NB4 (cell line): Measurements from ENCODE around the gene UBXN1.
A peak's percentile ranks its signal among the peaks of the same experiment; 100 is the strongest.
"Not testable (repeated sequence)": the region's sequence is repeated elsewhere in the genome, so short reads cannot be mapped to it uniquely, and the experiment has no call there.

Source experiments
- DNase-seq: peaks from one replicate; pipeline ENCODE4 v3.0.0; 2010; ENCODE audit warnings: low read depth
- H3K4me3 ChIP-seq: one replicate; pipeline ENCODE4 v1.5.1; 2011; ENCODE audit warnings: mild to moderate bottlenecking, low read depth, low read length, moderate library complexity
- MYC ChIP-seq: IDR thresholded peaks from 2 replicates; pipeline ENCODE4 v1.6.1; 2011; ENCODE audit warnings: low read depth, low read length
- POLR2A ChIP-seq: IDR thresholded peaks from 2 replicates; pipeline ENCODE4 v1.6.1; 2011; ENCODE audit warnings: mild to moderate bottlenecking; ENCODE audit not compliant: insufficient read length; ENCODE audit errors: extremely low read depth
- TF ChIP-seq, protein P1 (sequence below): IDR thresholded peaks from 2 replicates; pipeline ENCODE4 v1.6.1; 2011; ENCODE audit warnings: low read depth, low read length
- TF ChIP-seq, protein P2 (sequence below): IDR thresholded peaks from one replicate; pipeline ENCODE4 v1.5.1; 2012; ENCODE audit warnings: low read depth, low read length

The UBXN1 gene

DNA sequence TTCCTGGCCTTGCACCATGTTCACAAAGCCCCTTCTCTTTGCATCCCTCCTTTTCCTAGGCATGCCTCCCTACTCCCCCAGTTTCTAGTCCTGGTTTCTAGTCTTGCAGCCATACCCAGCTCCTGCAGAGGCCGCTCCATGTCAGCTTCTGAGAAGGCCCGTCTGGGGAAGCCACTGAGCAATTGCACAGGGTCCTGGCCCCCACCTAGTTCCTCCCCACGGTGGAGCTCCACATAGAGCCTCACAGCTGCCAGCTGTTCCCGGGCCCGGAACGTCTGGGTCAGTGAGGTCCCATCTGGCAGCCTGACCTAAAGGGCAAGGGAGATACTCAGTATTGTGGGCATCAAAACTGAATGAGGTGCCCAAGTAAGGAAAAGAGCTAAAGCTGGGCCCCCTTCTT is 2.2 kb downstream of the UBXN1 start:
- H3K4me3 ChIP-seq = no peak overlapping the region
- TF ChIP-seq, protein P1, sequence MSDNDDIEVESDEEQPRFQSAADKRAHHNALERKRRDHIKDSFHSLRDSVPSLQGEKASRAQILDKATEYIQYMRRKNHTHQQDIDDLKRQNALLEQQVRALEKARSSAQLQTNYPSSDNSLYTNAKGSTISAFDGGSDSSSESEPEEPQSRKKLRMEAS = no peak
- TF ChIP-seq, protein P2, sequence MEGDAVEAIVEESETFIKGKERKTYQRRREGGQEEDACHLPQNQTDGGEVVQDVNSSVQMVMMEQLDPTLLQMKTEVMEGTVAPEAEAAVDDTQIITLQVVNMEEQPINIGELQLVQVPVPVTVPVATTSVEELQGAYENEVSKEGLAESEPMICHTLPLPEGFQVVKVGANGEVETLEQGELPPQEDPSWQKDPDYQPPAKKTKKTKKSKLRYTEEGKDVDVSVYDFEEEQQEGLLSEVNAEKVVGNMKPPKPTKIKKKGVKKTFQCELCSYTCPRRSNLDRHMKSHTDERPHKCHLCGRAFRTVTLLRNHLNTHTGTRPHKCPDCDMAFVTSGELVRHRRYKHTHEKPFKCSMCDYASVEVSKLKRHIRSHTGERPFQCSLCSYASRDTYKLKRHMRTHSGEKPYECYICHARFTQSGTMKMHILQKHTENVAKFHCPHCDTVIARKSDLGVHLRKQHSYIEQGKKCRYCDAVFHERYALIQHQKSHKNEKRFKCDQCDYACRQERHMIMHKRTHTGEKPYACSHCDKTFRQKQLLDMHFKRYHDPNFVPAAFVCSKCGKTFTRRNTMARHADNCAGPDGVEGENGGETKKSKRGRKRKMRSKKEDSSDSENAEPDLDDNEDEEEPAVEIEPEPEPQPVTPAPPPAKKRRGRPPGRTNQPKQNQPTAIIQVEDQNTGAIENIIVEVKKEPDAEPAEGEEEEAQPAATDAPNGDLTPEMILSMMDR = no peak
- TF ChIP-seq POLR2A = no peak
- no peak for TF ChIP-seq MYC
- no peak for DNase-seq

DNA sequence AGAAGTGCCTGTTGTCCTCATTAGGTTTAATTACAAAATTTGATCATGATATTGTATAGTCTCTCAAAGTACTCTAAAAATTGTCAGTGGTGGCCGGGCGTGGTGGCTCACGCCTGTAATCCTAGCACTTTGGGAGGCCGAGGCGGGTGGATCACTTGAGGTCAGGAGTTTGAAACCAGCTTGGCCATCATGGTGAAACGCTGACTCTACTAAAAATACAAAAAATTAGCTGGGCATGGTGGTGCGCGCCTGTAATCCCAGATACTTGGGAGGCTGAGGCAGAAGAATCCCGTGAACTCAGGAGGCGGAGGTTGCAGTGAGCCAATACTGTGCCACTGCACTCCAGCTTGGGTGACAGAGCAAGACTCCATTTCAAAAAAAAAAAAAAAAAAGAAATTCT is 3.5 kb downstream of the UBXN1 start:
- not testable (repeated sequence) for DNase-seq

DNA sequence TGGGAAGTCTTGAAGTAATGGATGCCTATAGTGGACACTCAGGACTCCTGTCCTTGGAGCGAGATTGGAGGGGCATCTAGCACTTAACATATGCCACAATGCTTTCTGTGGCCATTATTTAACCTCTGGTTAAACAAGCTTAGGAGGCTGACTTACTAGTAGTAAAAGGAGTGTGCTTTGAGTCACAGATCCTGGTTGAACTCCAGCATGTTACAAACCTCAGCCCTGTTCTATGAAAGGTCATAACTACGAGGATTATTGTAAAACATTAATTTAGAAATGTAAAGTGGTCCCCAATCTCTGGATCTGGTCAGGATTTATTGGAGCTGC is 5.7 kb downstream of the UBXN1 start:
- DNase-seq = no peak
- TF ChIP-seq MYC (no peak), POLR2A (no peak)
- TF ChIP-seq, protein P2 = no peak
- TF ChIP-seq, protein P1 = no peak
- peak overlapping the region; percentile 86 for H3K4me3 ChIP-seq

More for the DNA sequence above, 3.5 kb downstream of the UBXN1 start:
- H3K4me3 ChIP-seq = not testable (repeated sequence)

DNA sequence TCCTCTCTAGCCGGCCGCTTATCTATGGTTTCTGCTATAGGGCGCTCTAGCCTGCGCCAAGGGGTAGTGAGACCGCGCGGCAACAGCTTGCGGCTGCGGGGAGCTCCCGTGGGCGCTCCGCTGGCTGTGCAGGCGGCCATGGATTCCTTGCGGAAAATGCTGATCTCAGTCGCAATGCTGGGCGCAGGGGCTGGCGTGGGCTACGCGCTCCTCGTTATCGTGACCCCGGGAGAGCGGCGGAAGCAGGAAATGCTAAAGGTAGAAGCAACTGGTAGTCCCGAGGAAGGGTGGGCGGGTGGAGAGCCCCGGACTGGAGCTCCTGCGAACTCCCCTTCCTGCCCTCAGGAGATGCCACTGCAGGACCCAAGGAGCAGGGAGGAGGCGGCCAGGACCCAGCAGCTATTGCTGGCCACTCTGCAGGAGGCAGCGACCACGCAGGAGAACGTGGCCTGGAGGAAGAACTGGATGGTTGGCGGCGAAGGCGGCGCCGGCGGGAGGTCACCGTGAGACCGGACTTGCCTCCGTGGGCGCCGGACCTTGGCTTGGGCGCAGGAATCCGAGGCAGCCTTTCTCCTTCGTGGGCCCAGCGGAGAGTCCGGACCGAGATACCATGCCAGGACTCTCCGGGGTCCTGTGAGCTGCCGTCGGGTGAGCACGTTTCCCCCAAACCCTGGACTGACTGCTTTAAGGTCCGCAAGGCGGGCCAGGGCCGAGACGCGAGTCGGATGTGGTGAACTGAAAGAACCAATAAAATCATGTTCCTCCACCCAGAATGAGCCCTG is 7.1 kb downstream of the UBXN1 start, which contains the start of the genes LBHD1 and UQCC3:
LBHD1 (minus strand) TSS at position 660 of the 782 bp plus-strand sequence. CDS start 2,236 bp downstream, outside the sequence.
UQCC3 (plus strand) TSS at position 66 of the 782 bp plus-strand sequence; CDS start at position 139, 73 bp downstream.
- peak within 1 kb of the TSS; percentile 86 for H3K4me3 ChIP-seq
- peak; percentile 99 for DNase-seq
- TF ChIP-seq POLR2A = peak; percentile 97
- TF ChIP-seq MYC = peak; percentile 85; the same call in 1 of the 2 replicates
- TF ChIP-seq, protein P2 = no peak
- TF ChIP-seq, protein P1 = peak; percentile 93

DNA sequence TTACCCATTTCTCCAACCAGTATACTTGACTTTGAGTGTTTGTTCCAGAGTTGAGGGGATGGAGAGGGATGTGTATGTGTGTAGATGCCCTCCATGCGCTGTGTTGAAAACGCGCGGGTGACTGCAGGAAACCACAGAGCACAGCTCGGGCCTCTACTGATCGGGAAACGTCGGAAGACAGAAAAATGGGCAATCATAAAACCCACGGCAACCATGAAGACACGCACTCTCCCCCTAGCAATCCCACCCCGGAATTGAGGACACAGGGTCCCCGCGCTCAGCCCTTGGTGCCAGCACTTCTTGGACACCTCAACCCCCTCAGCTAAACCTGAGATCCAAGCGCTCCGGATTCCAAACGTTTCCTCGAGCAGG is 7.7 kb downstream of the UBXN1 start:
- DNase-seq = no peak
- peak; percentile 64 for TF ChIP-seq MYC
- TF ChIP-seq, protein P2 = no peak
- TF ChIP-seq, protein P1 = peak; percentile 52
- peak overlapping the region; percentile 86 for H3K4me3 ChIP-seq

DNA sequence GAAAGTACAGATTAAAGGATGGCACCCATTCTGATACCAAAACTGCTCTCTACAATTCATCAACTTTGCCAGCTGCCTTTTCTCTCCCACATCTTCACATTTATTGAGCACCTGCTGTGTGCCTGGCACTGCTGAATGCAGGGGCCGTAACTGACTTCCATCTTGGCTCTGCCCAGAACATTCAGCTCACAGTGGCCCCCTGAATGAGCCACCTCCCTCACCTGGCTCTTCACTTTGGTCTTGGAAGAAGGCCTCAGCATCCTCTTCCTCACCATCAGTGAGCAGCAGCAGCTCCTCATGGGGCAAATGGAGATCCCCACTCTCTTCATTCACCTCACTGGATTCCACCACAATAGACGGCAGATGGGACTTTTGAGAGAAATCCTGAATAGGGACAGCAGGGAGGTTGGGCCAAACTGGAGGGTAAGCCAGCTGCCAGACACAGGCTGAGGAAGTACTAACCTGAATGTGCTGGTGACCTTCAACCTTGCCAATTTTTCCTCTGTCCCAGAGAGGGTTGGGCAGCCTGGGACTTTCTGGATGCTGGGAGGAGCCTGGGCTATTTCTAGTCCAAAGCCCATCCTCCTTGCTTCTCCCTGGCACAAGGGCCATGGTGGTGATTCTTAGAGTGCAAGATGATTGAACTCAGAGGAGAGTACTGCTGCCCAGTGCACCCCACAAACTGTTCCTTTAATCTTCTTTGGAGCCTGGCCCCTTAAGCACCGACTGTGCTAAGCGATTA is 9.3 kb downstream of the UBXN1 start:
- H3K4me3 ChIP-seq = peak overlapping the region; percentile 86
- TF ChIP-seq, protein P2 = no peak
- TF ChIP-seq POLR2A (no peak), MYC (no peak)
- TF ChIP-seq, protein P1 = no peak
- peak; percentile 33 for DNase-seq
